Activated CD8-positive, alpha-beta T cell treated with anti-CD3 and anti-CD28 coated beads for 36 hours (primary cell): ENCODE results near the gene SFR1. TPM values are rescaled to one million over a fixed set of nuclear protein-coding genes. Genes with fewer than 3 reads are reported as not detected.
A peak's percentile ranks its signal among the peaks of the same experiment; 100 is the strongest.

ENCODE experiments used
- ATAC-seq: fragments of 200-7000 bp; cut with Tn5 transposase; one replicate; pipeline ENCODE4 v1.10.0; 2021; ENCODE audit warnings: mild to moderate bottlenecking, moderate library complexity
- CTCF ChIA-PET: fragments of 350-600 bp; sonication (Branson Sonifier 250); formaldehyde crosslinking; loops from one replicate; lab custom pipeline; 2021; ENCODE audit warnings: antibody characterized with exemption; lab: Charles Lee
- POLR2A ChIA-PET: fragments of 350-600 bp; sonication (Branson Sonifier 250); formaldehyde crosslinking; loops from one replicate; lab custom pipeline; 2021; ENCODE audit warnings: antibody characterized with exemption; lab: Charles Lee
- DNase-seq: peaks from one replicate; pipeline ENCODE4 v3.0.0-alpha.2; 2020
- H3K27ac Mint-ChIP-seq: one replicate; pipeline ENCODE4 v1.8.0; 2021; ENCODE audit warnings: mild to moderate bottlenecking, mixed read lengths
- H3K27me3 Mint-ChIP-seq: one replicate; pipeline ENCODE4 v1.8.0; 2021; ENCODE audit warnings: mixed read lengths
- H3K36me3 Mint-ChIP-seq: one replicate; pipeline ENCODE4 v1.8.0; 2021; ENCODE audit warnings: low read depth, mixed read lengths
- H3K4me1 Mint-ChIP-seq: one replicate; pipeline ENCODE4 v1.8.0; 2021; ENCODE audit warnings: low read depth, mixed read lengths
- H3K4me3 Mint-ChIP-seq: one replicate; pipeline ENCODE4 v1.8.0; 2021; ENCODE audit warnings: mild to moderate bottlenecking, moderate library complexity, mixed read lengths
- H3K9me3 Mint-ChIP-seq: one replicate; pipeline ENCODE4 v1.8.0; 2021; ENCODE audit warnings: mixed read lengths
- intact Hi-C: fragments of 100-400 bp; cut with micrococcal nuclease; formaldehyde crosslinking; loops from one replicate; pipeline ENCODE4 v1.10.0; 2022
- total RNA-seq, 2 experiments: library from RNA; stranded (reverse); gene quantifications; one replicate each; pipeline ENCODE4 v1.2.3, GENCODE V29; 2021
- TF ChIP-seq, protein P1 (sequence below): fragments of 200-600 bp; IDR thresholded peaks from one replicate; pipeline ENCODE4 v1.8.0; 2022; ENCODE audit warnings: antibody characterized with exemption, mild to moderate bottlenecking

SFR1 gene
- total RNA-seq, 2 experiments from 2014 or later = 16.8 to 17.9 TPM

DNA sequence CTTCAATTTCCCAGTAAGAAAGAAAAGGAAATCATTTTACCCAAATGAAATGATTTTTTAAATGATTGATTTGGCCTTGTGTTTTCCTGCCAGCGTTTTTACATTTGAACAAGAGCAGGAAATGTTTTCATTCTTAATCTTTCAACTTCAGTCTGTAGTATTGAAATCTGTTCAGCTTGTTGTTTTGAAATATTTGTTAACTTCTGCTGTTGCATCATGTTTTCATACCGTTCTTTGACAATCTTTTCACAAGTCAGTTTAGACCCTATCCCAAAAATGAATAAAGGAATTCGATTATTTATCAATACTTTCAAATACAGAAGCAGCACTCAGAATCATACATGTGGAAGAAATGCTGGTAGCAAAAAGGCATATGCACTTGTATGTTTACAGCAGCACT is 8.1 kb downstream of the SFR1 start:
- Mint-ChIP-seq H3K36me3 (peaks cover 12% of the 10 kb centered on the region), H3K4me1 (peaks cover 12% of the 10 kb centered on the region), H3K4me3 (no peak overlapping the region), H3K27ac (no peak overlapping the region), H3K27me3 (peaks cover 8% of the 10 kb centered on the region), H3K9me3 (no peaks in the 10 kb centered on the region)
- no peak for DNase-seq
- ATAC-seq = no peak
- TF ChIP-seq, protein P1, sequence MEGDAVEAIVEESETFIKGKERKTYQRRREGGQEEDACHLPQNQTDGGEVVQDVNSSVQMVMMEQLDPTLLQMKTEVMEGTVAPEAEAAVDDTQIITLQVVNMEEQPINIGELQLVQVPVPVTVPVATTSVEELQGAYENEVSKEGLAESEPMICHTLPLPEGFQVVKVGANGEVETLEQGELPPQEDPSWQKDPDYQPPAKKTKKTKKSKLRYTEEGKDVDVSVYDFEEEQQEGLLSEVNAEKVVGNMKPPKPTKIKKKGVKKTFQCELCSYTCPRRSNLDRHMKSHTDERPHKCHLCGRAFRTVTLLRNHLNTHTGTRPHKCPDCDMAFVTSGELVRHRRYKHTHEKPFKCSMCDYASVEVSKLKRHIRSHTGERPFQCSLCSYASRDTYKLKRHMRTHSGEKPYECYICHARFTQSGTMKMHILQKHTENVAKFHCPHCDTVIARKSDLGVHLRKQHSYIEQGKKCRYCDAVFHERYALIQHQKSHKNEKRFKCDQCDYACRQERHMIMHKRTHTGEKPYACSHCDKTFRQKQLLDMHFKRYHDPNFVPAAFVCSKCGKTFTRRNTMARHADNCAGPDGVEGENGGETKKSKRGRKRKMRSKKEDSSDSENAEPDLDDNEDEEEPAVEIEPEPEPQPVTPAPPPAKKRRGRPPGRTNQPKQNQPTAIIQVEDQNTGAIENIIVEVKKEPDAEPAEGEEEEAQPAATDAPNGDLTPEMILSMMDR = no peak
- CTCF ChIA-PET = interaction anchor here (1.1 to 2.6 kb wide), 3 partner anchors 8 to 11 kb away, joined by 4 to 9 read pairs (median 4); partner anchors contain the start of gene SFR1
- POLR2A ChIA-PET = no interaction called here
- intact Hi-C loops = no loop called here

DNA sequence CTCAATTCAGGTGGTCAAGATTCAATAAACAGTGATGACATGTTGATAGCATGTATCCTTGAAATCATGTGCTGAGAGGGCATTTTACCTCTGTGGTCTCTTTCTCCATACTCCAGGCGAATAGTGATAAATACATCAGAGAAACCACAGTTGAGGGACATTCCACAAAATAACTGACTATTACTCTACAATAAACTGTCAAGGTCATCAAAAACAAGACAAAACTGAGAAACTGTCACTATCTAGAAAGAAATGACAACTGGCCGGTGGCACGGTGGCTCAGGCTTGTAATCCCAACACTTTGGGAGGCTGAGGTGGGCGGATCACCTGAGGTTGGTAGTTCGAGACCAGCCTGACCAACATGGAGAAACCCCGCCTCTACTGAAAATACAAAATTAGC is 16.2 kb downstream of the SFR1 start:
- ChIA-PET CTCF (interaction anchor here (0.7 kb wide), 1 partner anchor 11 kb away, joined by 3 read pairs; no protein-coding TSS in a partner anchor), POLR2A (no interaction called here)
- TF ChIP-seq, protein P1 = no peak
- DNase-seq = no peak
- no peak overlapping the region for H3K4me3 Mint-ChIP-seq
- H3K4me1 Mint-ChIP-seq = no peaks in the 10 kb centered on the region
- no peaks in the 10 kb centered on the region for H3K9me3 Mint-ChIP-seq
- peaks cover 8% of the 10 kb centered on the region for H3K27me3 Mint-ChIP-seq
- intact Hi-C loops = no loop called here
- H3K36me3 Mint-ChIP-seq = no peaks in the 10 kb centered on the region
- ATAC-seq = no peak
- H3K27ac Mint-ChIP-seq = no peak overlapping the region

DNA sequence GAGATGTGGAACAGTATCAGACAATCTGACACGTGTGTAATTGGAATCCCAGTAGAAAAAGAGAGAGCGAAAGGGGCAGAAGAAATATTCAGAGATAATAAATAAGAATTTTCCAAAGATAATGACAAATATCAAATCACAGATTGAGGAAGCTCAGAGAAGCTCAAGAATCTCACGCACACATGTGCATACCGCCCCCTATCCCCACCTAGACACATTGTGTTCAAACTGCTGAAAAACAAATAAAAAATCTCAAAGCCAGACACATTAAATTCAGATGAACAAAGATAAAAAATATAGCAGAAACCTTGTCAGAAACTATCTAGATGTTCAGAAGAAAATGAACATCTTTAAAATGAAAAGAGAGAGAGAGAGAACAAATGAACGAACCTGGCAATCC is 17.2 kb downstream of the SFR1 start:
- no peaks in the 10 kb centered on the region for H3K9me3 Mint-ChIP-seq

GRCh38 chr10:104142081-104142480 is 20.1 kb downstream of the SFR1 start:
- peaks cover 13% of the 10 kb centered on the region for H3K27me3 Mint-ChIP-seq
- no peak overlapping the region for H3K4me3 Mint-ChIP-seq
- intact Hi-C loops = no loop called here
- ATAC-seq (no peak), DNase-seq (no peak)
- H3K36me3 Mint-ChIP-seq = no peaks in the 10 kb centered on the region
- H3K4me1 Mint-ChIP-seq = no peaks in the 10 kb centered on the region
- H3K27ac Mint-ChIP-seq = no peak overlapping the region
- no peaks in the 10 kb centered on the region for H3K9me3 Mint-ChIP-seq
- ChIA-PET CTCF (no interaction called here), POLR2A (no interaction called here)
- TF ChIP-seq, protein P1 = no peak

More for the DNA sequence above, 17.2 kb downstream of the SFR1 start:
- ATAC-seq = no peak
- intact Hi-C loops = no loop called here
- H3K27ac Mint-ChIP-seq = no peak overlapping the region
- ChIA-PET CTCF (interaction anchor here (0.6 to 1.3 kb wide), 6 partner anchors 8 to 244 kb away, joined by 3 to 5 read pairs (median 4); no protein-coding TSS in a partner anchor), POLR2A (no interaction called here)
- TF ChIP-seq, protein P1 = peak; percentile 50
- H3K27me3 Mint-ChIP-seq = peaks cover 10% of the 10 kb centered on the region
- peak; percentile 17 for DNase-seq
- H3K36me3 Mint-ChIP-seq = no peaks in the 10 kb centered on the region
- H3K4me3 Mint-ChIP-seq = no peak overlapping the region
- H3K4me1 Mint-ChIP-seq = no peaks in the 10 kb centered on the region

GRCh38 chr10:104143829-104144228 is 21.9 kb downstream of the SFR1 start:
- DNase-seq (no peak), ATAC-seq (no peak)
- H3K4me3 Mint-ChIP-seq = no peak overlapping the region
- intact Hi-C loops = no loop called here
- CTCF ChIA-PET = interaction anchor here (0.8 to 0.9 kb wide), 2 partner anchors 10 to 256 kb away, joined by 3 read pairs; no protein-coding TSS in a partner anchor
- H3K27ac Mint-ChIP-seq = no peak overlapping the region
- no peaks in the 10 kb centered on the region for H3K4me1 Mint-ChIP-seq
- H3K36me3 Mint-ChIP-seq = no peaks in the 10 kb centered on the region
- H3K27me3 Mint-ChIP-seq = peaks cover 14% of the 10 kb centered on the region
- TF ChIP-seq, protein P1 = no peak
- no peaks in the 10 kb centered on the region for H3K9me3 Mint-ChIP-seq
- POLR2A ChIA-PET = no interaction called here
